ENCODE measurements around the gene HIVEP3. TPM values are rescaled to one million over a fixed set of nuclear protein-coding genes. Genes with fewer than 3 reads are reported as not detected.

The HIVEP3 gene
- total RNA-seq, 2 donors from 2014 or later: 4.7 to 5.8 TPM

DNA sequence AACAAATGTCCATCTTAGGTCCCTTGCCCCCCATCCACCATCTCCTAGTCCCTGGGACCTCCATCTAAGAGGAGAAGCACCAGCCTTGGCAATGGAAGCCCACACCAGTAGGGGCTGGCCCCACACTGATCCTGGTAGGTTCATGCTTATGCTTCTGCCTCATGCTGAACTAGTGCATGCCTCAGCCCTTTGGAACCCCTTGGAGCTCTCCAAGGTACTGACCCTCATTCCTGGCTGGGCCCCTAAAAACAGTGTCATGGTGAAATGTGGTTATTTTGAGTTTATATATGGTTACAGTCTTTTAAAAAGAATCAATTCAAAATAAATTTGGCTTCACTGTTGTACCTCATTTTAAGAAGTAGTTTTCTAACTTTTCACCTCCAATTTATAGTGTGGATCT is 108.3 kb downstream of the HIVEP3 start:
- H3K4me1 ChIP-seq: peaks cover 0 to 50% of the 10 kb centered on the region in 2 donors
- TF ChIP-seq, protein P1, sequence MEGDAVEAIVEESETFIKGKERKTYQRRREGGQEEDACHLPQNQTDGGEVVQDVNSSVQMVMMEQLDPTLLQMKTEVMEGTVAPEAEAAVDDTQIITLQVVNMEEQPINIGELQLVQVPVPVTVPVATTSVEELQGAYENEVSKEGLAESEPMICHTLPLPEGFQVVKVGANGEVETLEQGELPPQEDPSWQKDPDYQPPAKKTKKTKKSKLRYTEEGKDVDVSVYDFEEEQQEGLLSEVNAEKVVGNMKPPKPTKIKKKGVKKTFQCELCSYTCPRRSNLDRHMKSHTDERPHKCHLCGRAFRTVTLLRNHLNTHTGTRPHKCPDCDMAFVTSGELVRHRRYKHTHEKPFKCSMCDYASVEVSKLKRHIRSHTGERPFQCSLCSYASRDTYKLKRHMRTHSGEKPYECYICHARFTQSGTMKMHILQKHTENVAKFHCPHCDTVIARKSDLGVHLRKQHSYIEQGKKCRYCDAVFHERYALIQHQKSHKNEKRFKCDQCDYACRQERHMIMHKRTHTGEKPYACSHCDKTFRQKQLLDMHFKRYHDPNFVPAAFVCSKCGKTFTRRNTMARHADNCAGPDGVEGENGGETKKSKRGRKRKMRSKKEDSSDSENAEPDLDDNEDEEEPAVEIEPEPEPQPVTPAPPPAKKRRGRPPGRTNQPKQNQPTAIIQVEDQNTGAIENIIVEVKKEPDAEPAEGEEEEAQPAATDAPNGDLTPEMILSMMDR (IDR thresholded peaks at IDR 0.05): no peak

DNA sequence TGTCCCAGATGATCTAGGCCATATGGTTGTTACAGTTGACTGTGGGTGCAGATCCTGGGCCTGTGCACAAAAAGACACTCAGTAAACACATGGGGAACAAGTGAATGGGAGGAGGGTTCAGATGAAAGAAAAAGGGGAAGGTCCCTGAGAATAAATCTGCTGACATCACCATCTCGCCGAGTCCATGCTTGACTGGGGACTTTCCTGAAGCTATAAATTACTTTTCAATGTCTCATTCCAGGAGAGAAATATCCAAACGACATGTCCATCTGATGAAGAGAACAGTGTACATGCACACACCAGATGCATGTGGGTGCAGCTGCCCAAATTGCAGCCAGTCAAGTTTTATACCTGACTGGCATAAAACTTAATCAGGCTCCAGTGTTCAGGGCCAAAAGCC is 109.0 kb downstream of the HIVEP3 start:
- Histone ChIP-seq H3K36me3 (no peaks in the 10 kb centered on the region), H3K27ac (no peak overlapping the region), H3K4me1 (peaks cover 0 to 50% of the 10 kb centered on the region in 2 donors), H3K4me3 (no peak overlapping the region), H3K27me3 (no peaks in the 10 kb centered on the region), H3K9me3 (no peaks in the 10 kb centered on the region)
- TF ChIP-seq, protein P1 (IDR thresholded peaks at IDR 0.05): no peak
- DNase-seq (ENCODE audit: low spot score): no peak

More for the DNA sequence above, 108.3 kb downstream of the HIVEP3 start:
- H3K27me3 ChIP-seq: no peaks in the 10 kb centered on the region
- H3K27ac ChIP-seq: no peak overlapping the region
- no peak for DNase-seq (ENCODE audit: low spot score)
- H3K4me3 ChIP-seq: no peak overlapping the region
- no peaks in the 10 kb centered on the region for H3K9me3 ChIP-seq
- H3K36me3 ChIP-seq: no peaks in the 10 kb centered on the region

DNA sequence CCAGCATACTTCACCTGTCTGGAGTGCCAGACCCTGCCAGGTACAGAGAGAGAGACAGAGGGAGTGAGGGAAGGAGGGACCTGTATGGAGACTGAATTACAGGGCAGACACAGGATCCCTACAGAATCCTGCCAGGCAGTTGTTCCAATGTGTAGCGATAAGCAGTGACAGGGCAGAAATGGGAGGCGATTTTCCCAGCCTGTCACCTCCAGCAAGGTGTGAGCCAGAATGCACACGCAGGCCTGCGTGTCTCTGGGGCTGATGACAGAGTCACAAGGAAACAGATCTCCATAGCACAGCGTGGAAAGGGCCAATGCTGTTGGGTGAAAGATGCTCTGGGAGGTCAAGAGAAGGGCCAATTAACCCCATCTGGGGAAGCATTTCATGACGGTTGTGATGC is 111.3 kb downstream of the HIVEP3 start:
- TF ChIP-seq, protein P1 (IDR thresholded peaks at IDR 0.05): no peak
- H3K27me3 ChIP-seq: no peaks in the 10 kb centered on the region
- H3K4me3 ChIP-seq: no peak overlapping the region
- H3K9me3 ChIP-seq: no peaks in the 10 kb centered on the region
- no peaks in the 10 kb centered on the region for H3K36me3 ChIP-seq
- H3K27ac ChIP-seq: peak overlapping the region; percentile 66 to 79
- DNase-seq (ENCODE audit: low spot score): no peak
- peaks cover 0 to 43% of the 10 kb centered on the region in 2 donors for H3K4me1 ChIP-seq

DNA sequence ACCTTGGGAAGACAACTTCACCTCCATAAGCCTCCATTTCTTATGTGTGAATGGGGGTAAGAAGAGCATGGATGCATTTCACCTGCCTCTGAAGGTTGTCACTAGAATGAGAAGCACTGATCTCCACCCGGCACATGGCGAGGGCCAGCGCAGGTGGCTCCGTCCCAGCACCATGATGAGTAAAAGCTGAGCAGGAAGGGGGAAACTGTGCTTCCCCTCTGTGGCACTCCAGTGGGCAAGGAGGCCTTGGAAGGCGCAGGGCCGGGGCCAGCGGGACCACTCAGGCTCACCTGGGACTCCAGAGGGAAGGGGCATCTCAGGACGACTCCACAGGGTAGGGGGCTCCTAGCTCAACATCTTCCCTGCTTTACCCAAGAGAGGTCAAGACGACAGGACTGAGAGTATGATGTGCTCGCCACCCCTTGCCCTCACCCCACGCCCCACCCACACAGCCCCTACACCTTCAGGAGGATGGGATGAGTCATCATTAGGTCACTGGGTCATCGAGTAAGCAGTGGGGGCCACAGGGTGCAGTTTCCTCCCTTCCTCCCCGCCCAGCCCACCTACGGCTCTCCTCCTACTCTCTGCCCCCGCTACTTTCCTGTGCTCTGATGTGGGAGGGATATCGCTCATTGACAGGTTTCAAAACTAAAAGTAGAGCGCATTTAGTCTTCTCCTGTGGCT is 112.1 kb downstream of the HIVEP3 start:
- DNase-seq (ENCODE audit: low spot score): no peak
- Histone ChIP-seq H3K9me3 (no peaks in the 10 kb centered on the region), H3K27ac (peak overlapping the region; percentile 66 to 79), H3K4me3 (no peak overlapping the region), H3K4me1 (peaks cover 0 to 40% of the 10 kb centered on the region in 2 donors), H3K27me3 (no peaks in the 10 kb centered on the region), H3K36me3 (no peaks in the 10 kb centered on the region)
- TF ChIP-seq, protein P1 (IDR thresholded peaks at IDR 0.05): no peak

DNA sequence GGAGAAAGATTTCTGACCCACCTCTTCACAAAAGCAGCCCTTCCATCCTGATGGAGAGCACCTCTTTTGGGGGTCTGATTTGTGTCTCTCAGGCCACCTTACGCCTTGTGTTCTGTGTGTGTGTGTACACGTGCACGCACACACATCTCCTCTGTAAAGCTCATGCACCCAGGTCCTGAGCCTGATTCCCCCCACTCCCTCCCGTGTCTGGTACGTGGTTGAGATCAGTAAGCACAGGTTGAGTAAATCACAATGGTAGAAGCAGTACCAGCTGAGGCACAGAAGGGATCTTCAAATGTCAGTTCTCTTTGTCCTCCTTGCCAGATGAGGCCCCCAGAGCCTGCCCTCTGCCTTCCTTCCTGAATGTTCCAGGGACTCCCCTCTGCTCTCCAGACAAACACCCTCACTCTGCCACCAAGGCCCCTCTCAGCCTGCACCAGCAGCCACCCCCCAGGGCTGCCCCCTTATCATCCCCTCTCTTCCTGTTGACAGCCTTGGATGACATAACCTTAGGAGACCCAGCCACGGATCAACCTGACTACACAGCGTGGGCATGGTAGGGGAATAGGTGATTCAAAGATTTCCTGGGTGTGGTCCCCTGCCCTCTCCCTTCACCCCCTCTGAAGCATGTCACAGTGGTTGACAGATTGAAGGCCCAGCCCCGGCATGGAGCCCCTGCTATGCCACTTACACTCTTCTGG is 112.8 kb downstream of the HIVEP3 start:
- Histone ChIP-seq H3K4me1 (peaks cover 0 to 40% of the 10 kb centered on the region in 2 donors), H3K4me3 (no peak overlapping the region), H3K36me3 (no peaks in the 10 kb centered on the region), H3K9me3 (no peaks in the 10 kb centered on the region), H3K27me3 (no peaks in the 10 kb centered on the region), H3K27ac (no peak overlapping the region)
- TF ChIP-seq, protein P1 (IDR thresholded peaks at IDR 0.05): no peak
- DNase-seq (ENCODE audit: low spot score): no peak

Measured in right atrium auricular region (tissue), 2 donors.